ENCODE data around the gene DIAPH1.

Gene DIAPH1

DNA sequence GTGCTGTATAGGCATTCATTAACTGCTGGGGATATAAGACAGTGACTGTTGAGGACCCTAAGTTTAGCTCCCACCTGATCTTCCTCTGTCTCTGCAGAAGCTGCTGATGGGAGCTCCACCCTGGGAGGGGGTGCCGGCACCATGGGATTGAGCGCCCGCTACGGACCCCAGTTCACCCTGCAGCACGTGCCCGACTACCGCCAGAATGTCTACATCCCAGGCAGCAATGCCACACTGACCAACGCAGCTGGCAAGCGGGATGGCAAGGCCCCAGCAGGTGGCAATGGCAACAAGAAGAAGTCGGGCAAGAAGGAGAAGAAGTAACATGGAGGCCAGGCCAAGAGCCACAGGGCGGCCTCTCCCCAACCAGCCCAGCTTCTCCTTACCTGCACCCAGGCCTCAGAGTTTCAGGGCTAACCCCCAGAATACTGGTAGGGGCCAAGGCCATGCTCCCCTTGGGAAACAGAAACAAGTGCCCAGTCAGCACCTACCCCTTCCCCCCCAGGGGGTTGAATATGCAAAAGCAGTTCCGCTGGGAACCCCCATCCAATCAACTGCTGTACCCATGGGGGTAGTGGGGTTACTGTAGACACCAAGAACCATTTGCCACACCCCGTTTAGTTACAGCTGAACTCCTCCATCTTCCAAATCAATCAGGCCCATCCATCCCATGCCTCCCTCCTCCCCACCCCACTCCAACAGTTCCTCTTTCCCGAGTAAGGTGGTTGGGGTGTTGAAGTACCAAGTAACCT lies 107.8 kb downstream of the DIAPH1 start:
- DNase-seq = no peak
- TF ChIP-seq GATA1 (IDR thresholded peaks at IDR 0.05; ENCODE audit: low read depth, low read length) (no peak), POLR2A (IDR thresholded peaks at IDR 0.05; ENCODE audit: low read length) (no peak)

DNA sequence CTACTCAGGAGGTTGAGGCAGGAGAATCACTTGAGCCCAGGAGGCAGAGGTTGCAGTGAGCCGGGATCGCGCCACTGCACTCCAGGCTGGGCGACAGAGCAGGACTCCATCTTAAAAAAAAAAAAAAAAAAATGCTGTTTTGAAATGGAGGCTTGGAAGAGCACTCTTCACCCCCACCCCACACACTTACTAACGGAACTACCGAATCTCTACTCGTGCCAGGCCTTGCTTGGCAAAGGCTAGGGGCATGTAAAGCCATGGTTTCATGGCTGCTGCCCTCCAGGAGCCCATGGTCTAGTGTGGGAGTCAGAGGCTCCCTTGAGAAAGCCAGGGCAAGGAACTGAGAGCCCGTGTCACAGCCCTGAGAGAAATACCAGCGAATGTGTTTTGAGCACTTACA lies 108.6 kb downstream of the DIAPH1 start:
- DNase-seq = no peak
- TF ChIP-seq GATA1 (IDR thresholded peaks at IDR 0.05; ENCODE audit: low read depth, low read length) (no peak), POLR2A (IDR thresholded peaks at IDR 0.05; ENCODE audit: low read length) (no peak)

DNA sequence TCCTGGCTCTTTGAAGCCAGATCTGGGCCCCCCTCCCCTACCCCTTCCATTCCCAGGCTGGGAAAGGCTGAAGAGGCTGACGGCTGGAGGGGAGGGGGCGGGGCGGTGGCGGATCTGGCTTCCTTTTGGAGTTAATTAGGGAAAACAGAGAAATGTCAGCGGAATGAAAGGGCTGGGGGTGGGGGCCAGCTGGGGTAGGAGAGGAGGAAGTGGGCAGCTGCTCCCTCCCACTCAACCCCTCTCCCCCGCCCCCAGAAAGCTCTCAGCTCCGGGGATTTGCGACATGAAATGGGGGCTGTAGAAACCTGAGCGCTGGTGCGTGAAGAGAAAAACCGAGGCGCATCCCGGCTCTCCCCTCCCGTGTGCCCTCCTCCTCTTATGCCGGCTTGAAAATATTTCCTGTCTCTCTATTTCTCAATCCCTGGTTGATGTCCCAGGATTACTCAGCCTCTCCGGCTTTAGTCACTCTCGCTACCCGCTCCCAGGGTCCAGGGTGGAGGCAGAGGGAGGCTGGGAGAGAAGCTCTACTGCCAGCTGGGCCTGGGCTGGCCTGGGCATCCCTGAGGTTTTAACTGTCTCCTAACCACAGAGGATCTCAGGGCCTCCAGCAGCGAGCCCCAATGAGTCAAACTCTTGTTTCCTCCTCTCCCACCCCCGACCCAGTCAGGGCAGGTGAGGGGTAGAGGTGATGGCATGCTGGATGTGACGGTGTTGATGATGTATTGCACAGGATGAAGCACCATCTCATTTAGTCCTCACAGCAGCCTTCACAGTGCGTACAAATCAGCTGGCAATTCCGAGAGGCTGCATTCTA lies 109.8 kb downstream of the DIAPH1 start:
- TF ChIP-seq GATA1 (IDR thresholded peaks at IDR 0.05; ENCODE audit: low read depth, low read length) (no peak), POLR2A (IDR thresholded peaks at IDR 0.05; ENCODE audit: low read length) (no peak)
- DNase-seq = no peak

DNA sequence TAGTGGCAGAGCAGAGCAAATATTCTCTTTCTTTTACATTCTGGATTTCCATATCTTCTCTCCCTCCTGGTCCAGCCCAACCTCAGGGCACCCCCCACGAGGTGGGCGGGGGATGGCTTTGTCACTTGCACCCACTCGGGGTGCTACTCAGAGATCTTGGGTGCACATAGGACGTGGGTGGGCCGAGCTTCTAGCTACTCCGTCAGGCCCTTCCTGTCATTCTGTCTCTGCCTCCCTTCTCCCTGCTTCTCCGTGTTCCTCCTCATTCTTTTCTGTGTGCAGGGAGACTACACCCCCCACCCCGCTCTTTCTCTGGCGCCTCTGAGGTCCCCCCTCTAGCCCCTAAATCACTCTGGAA lies 110.4 kb downstream of the DIAPH1 start:
- DNase-seq = no peak
- TF ChIP-seq GATA1 (IDR thresholded peaks at IDR 0.05; ENCODE audit: low read depth, low read length) = no peak
- TF ChIP-seq POLR2A (IDR thresholded peaks at IDR 0.05; ENCODE audit: low read length) = no peak

DNA sequence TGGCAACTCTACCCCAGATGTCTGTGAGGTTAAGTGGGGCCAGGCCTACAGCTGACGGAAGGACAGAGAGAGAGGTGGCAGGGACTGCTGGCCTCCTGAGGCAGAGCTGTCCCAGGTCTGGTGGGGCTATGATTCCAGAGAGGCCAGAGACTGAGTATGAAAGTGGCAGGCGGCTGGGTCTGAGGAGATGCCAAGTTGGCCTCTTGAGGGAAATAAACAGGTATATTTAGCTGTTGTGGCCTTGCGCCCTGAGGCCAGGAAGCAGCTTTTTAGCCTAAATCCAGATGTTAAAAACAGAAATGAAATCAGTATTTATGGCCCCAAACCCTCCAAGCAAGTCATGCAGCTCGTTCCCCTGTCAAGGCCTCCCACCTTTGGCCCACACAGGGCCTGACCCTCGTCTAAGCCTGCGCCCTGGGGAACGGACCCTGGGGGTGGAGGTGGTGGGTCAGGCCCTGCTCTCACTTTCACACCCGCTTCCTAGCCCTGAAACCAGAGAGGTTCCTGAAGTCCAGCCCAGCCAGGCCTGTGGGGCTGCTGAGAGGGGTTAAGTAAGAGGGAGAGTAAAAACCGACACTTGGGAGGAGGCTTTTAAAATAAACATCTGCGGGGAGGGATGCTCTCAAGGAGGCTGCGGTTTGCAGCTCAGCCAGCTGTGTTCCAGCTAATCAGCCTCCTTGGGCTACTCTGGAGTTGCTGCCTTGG lies 111.3 kb downstream of the DIAPH1 start:
- no peak for DNase-seq
- TF ChIP-seq GATA1 (IDR thresholded peaks at IDR 0.05; ENCODE audit: low read depth, low read length) (no peak), POLR2A (IDR thresholded peaks at IDR 0.05; ENCODE audit: low read length) (no peak)

DNA sequence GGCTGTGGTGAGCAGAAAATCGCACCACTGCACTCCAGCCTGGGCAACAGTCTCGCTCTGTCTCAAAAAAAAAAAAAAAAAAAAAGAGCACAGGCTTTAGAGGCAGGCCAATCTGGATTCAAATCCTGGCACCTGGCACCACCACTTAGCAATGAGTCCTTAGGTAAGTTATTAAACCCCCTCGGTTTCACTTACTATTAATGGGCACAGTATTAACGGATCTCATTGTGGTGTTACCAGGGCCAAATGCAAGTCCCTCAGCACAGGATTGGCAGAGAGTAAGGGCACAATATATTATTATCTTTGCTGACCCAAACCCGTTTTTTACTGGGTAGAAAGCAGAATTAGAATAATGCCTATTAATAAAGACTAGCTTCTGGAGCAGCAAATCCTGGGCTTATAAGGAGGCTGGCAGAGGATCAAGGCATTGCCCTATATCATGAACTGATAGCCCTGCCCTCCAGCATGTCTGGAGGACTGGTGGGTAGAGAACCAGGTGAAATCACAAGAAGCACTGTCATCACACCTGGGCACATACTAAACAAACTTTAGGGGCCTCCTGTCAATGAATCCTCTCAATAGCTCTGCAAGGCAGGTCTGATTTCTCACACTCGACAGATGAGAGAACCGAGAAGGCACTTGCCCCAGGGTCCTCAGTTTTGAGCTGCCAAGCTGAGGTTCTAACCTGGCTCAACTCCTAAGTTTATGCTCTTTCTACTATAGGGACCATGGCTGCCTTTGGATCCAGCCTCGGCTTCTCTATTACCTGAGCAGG lies 112.2 kb downstream of the DIAPH1 start:
- no peak for DNase-seq
- TF ChIP-seq GATA1 (IDR thresholded peaks at IDR 0.05; ENCODE audit: low read depth, low read length) = no peak
- TF ChIP-seq POLR2A (IDR thresholded peaks at IDR 0.05; ENCODE audit: low read length) = no peak

DNA sequence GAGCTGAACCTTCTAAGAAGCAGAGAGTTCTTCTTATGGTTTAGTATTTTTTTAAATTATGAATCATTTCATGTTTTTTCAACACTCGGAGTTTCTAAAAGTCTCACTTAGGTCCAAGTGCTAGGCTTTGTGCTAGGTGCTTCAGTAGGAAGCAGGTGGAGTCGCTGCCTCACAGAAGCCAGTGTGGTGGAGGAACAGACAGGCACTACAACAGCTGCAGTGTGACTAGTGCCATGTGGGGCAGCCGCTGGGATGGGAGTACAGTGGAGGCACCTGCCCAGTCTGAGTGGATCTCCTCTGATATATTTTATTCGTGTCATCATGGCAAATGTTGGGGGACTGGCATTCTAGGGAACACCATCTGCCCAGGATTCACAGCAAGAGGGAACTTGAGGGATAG lies 114.6 kb downstream of the DIAPH1 start:
- TF ChIP-seq POLR2A (IDR thresholded peaks at IDR 0.05; ENCODE audit: low read length) (no peak), GATA1 (IDR thresholded peaks at IDR 0.05; ENCODE audit: low read depth, low read length) (no peak)
- DNase-seq = no peak

DNA sequence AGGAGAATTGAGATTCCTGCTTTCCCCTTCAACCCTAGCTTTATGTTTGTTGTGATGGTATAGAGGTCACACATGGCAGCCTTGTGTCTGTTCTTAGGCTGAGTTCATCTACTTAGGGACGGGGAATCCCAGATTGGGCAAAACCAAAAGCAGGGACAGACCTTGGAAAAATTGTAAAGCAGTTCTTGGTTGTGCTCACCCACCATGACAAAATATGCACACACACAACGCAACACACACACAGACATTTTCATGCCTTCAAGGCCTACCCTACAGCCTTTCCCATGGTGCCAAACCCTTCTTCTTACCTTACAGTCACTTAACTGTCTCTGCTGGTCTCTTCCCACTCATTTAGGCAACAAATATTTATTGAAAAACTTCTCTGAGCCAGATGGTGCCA lies 115.1 kb downstream of the DIAPH1 start:
- DNase-seq = no peak
- TF ChIP-seq GATA1 (IDR thresholded peaks at IDR 0.05; ENCODE audit: low read depth, low read length) = no peak
- no peak for TF ChIP-seq POLR2A (IDR thresholded peaks at IDR 0.05; ENCODE audit: low read length)

DNA sequence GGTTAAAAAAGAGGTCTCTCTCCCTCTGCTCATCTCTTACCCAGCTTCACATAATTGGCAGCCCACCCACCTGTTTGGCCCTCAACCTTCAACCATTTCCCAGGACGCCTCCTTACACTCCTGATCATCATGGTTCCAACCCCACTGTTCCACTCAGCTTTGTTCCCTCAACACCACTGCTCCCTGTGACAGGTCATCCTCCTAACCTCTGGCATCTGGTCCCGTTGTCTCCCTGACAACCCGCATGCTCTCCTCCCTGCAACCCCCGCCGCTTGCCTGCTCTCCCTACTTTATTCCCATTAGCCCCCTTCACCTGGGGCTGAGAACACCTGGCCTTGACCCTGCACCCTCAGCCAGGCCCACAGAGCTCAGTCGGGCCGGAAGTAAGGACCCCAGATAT lies 117.0 kb downstream of the DIAPH1 start:
- DNase-seq = no peak
- no peak for TF ChIP-seq GATA1 (IDR thresholded peaks at IDR 0.05; ENCODE audit: low read depth, low read length)
- no peak for TF ChIP-seq POLR2A (IDR thresholded peaks at IDR 0.05; ENCODE audit: low read length)

DNA sequence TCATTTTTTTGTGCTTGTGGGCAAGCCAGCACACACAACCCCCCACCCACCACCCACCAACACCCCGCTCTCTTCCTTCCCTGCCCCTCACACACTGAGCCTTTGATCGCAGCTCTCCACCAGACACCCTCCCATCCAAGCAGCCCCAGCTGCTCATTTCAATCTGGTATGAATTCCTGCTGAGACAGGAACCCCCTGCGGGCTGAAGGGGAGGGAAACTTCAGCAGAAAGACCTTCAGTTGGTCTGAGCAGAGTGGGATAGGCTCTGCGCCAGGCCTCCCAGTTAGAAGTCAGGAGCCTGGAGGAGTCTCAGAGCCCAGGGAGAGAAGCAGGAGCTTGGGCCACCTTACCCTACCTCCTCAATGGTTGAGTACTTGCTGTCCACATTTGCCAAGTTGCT lies 122.8 kb downstream of the DIAPH1 start:
- DNase-seq = no peak
- TF ChIP-seq POLR2A (IDR thresholded peaks at IDR 0.05; ENCODE audit: low read length) (no peak), GATA1 (IDR thresholded peaks at IDR 0.05; ENCODE audit: low read depth, low read length) (no peak)

DNA sequence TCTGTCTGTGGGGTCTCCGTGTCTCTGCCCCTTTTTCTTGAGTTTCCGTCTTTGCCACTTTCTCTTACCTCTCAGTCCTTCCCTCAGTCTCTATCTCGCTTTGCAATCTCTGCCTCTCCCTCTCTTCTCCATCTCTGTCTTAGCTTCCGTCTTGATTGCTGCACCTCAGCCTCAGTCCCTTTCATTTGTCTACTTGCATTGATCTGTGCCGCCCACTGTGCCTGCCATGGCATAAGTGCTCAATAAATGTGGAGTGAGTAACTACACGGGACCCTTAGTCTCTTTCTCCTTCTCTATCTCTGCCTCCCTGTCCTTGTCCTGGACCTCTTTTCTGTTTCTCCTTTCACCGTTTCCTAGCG lies 123.4 kb downstream of the DIAPH1 start:
- DNase-seq = no peak
- TF ChIP-seq POLR2A (IDR thresholded peaks at IDR 0.05; ENCODE audit: low read length) (no peak), GATA1 (IDR thresholded peaks at IDR 0.05; ENCODE audit: low read depth, low read length) (no peak)

DNA sequence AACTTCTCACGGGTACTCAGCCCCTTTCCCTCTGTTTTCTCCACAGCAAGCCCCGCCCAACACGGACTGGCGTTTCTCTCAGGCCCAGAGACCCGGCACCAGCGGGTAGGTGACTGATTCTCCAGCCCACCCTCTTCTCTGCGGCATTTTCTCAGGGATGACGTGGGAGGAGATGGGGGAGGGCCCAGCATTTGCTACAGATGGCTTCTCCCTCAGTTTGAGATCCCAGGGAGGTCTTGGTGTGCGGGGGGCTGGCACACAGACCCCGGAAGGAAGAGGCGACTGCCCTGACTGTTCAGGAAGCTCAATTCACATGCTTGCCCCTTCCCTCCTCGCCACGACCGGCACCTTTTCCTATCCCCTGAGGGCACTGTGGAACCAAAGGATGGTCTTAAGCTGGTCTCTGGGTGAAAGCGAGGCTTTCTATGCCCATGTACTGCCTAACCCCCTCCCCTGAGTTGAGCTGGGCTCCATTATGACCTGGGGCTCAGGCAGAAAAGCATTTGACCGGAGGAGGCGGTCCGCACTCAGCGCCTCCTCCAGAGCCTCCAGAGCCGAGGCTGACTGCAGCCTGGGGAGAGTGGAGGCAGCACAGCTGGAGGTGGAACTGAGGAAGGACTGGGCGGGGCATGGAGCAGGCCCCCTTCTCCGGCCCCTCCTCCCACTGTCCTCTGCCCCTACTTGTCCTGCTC lies 123.9 kb downstream of the DIAPH1 start:
- TF ChIP-seq GATA1 (IDR thresholded peaks at IDR 0.05; ENCODE audit: low read depth, low read length) = no peak
- no peak for TF ChIP-seq POLR2A (IDR thresholded peaks at IDR 0.05; ENCODE audit: low read length)
- DNase-seq = no peak

All from erythroblast (primary cell).